ENCODE measurements around the gene SNED1.

The SNED1 gene

GRCh38 chr2:241048149-241048948 is 49.9 kb downstream of the SNED1 start:
- H3K9me3 ChIP-seq (ENCODE audit: control insufficient read depth, low read length): no peaks in the 10 kb centered on the region
- H3K9ac ChIP-seq (ENCODE audit: low read length): no peak overlapping the region
- H3K36me3 ChIP-seq (ENCODE audit: control insufficient read depth, insufficient read depth, low read length): no peaks in the 10 kb centered on the region
- no peak overlapping the region for H3K4me3 ChIP-seq (ENCODE audit: low read length)
- no peaks in the 10 kb centered on the region for H3K27me3 ChIP-seq (ENCODE audit: control insufficient read depth, insufficient read depth, low read length)
- H3K4me1 ChIP-seq (ENCODE audit: control insufficient read depth, insufficient read depth, low read length): no peaks in the 10 kb centered on the region

GRCh38 chr2:241048949-241049343 is 50.5 kb downstream of the SNED1 start:
- Histone ChIP-seq H3K4me1 (ENCODE audit: control insufficient read depth, insufficient read depth, low read length) (no peaks in the 10 kb centered on the region), H3K27me3 (ENCODE audit: control insufficient read depth, insufficient read depth, low read length) (no peaks in the 10 kb centered on the region), H3K4me3 (ENCODE audit: low read length) (no peak overlapping the region), H3K9ac (ENCODE audit: low read length) (no peak overlapping the region), H3K36me3 (ENCODE audit: control insufficient read depth, insufficient read depth, low read length) (no peaks in the 10 kb centered on the region), H3K9me3 (ENCODE audit: control insufficient read depth, low read length) (no peaks in the 10 kb centered on the region)

- Histone ChIP-seq H3K4me1 (ENCODE audit: control insufficient read depth, insufficient read depth, low read length) (no peaks in the 10 kb centered on the region), H3K9ac (ENCODE audit: low read length) (no peak overlapping the region), H3K36me3 (ENCODE audit: control insufficient read depth, insufficient read depth, low read length) (no peaks in the 10 kb centered on the region), H3K4me3 (ENCODE audit: low read length) (no peak overlapping the region), H3K9me3 (ENCODE audit: control insufficient read depth, low read length) (no peaks in the 10 kb centered on the region), H3K27me3 (ENCODE audit: control insufficient read depth, insufficient read depth, low read length) (no peaks in the 10 kb centered on the region)
Measured at GRCh38 chr2:241049739-241050623, 51.6 kb downstream of the SNED1 start.

DNA sequence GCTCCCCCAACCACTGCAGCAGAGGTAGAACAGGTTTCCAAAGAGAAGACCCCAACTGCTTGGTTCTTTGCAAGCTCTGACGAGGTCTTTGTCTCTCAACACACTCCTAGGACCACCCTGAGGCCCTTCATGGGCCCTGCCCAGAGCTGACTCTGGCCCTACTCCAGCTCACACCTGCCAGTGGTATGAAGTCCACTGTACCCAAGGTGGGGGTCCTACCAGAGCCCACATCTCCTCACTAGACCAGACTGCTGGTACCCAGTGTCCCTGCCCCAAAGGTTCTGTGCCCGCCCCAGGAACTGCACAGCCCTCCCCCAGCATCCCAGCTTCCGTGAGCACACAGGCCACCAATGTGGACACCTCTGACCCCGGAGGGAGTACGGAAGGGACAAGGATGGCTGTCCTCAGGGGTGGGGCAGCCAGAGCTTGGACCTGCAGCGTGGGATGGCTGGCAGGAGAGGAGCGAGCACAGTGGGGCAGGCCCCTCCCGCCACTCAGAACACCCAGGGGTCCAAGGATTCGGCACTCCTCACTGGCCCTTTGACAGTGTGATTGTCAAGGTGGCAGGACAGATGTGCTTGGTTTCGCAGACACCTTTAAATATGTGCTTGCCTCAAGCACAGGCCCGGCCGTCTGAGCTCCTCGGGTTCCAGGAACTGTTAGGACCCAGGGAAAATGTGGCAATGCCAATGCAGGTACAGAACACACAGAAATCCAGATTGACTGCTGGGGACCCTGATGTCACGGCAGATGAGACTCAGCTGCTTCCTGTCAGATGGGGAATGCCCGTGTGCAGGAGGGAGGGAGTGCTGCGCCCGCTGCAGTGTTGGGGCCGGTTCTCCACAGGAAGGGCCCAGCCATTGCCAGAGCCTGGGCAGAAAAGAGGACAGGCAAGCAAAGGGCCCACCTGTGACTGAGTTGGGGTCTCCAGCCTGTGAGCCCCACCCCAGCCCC is 52.5 kb downstream of the SNED1 start:
- Histone ChIP-seq H3K36me3 (ENCODE audit: control insufficient read depth, insufficient read depth, low read length) (no peaks in the 10 kb centered on the region), H3K9ac (ENCODE audit: low read length) (no peak overlapping the region)

GRCh38 chr2:241051578-241052487 is 53.4 kb downstream of the SNED1 start:
- no peaks in the 10 kb centered on the region for H3K9me3 ChIP-seq (ENCODE audit: control insufficient read depth, low read length)

More for the DNA sequence above, 52.5 kb downstream of the SNED1 start:
- Histone ChIP-seq H3K4me3 (ENCODE audit: low read length) (no peak overlapping the region), H3K9me3 (ENCODE audit: control insufficient read depth, low read length) (no peaks in the 10 kb centered on the region), H3K4me1 (ENCODE audit: control insufficient read depth, insufficient read depth, low read length) (no peaks in the 10 kb centered on the region), H3K27me3 (ENCODE audit: control insufficient read depth, insufficient read depth, low read length) (no peaks in the 10 kb centered on the region)

GRCh38 chr2:241052677-241053360 is 54.4 kb downstream of the SNED1 start:
- Histone ChIP-seq H3K27me3 (ENCODE audit: control insufficient read depth, insufficient read depth, low read length) (no peaks in the 10 kb centered on the region), H3K36me3 (ENCODE audit: control insufficient read depth, insufficient read depth, low read length) (no peaks in the 10 kb centered on the region), H3K9me3 (ENCODE audit: control insufficient read depth, low read length) (no peaks in the 10 kb centered on the region), H3K4me1 (ENCODE audit: control insufficient read depth, insufficient read depth, low read length) (no peaks in the 10 kb centered on the region), H3K4me3 (ENCODE audit: low read length) (no peak overlapping the region), H3K9ac (ENCODE audit: low read length) (no peak overlapping the region)

More at GRCh38 chr2:241051578-241052487, 53.4 kb downstream of the SNED1 start:
- no peaks in the 10 kb centered on the region for H3K27me3 ChIP-seq (ENCODE audit: control insufficient read depth, insufficient read depth, low read length)
- H3K36me3 ChIP-seq (ENCODE audit: control insufficient read depth, insufficient read depth, low read length): no peaks in the 10 kb centered on the region
- H3K4me1 ChIP-seq (ENCODE audit: control insufficient read depth, insufficient read depth, low read length): no peaks in the 10 kb centered on the region
- no peak overlapping the region for H3K9ac ChIP-seq (ENCODE audit: low read length)
- H3K4me3 ChIP-seq (ENCODE audit: low read length): no peak overlapping the region

DNA sequence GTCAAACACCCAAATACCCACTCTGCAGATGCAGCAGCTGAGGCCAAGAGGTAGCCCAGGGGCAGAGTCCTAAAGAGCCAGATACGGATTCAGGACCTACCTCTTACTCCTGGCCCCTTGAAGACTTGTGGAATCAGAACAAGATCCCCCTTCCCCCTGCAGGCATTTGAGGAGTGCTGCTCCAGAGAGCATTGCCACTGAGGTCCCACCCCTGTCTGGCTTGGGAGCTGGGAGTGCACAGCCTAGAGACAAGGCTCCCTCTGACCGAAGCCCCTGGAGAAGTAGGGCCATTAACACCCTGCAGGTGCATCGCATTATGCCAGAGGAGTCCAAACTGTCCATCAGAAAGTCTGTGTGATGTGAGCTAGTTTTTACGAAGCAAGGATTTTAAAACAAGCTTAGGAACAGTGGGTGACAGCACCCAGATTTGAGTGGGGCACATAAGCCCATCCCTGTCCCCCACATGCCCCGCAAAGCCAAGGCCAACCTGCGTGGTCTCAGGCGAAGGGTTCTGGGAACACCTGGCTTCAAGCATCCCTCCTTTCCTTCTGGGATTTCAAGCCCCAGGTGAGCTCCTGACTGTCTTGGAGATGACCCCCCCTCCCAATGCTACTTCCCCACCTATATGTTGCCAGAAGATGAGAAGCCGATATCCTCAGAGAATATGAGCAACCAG is 55.3 kb downstream of the SNED1 start:
- Histone ChIP-seq H3K27me3 (ENCODE audit: control insufficient read depth, insufficient read depth, low read length) (no peaks in the 10 kb centered on the region), H3K36me3 (ENCODE audit: control insufficient read depth, insufficient read depth, low read length) (no peaks in the 10 kb centered on the region), H3K4me3 (ENCODE audit: low read length) (no peak overlapping the region), H3K9ac (ENCODE audit: low read length) (no peak overlapping the region), H3K9me3 (ENCODE audit: control insufficient read depth, low read length) (no peaks in the 10 kb centered on the region), H3K4me1 (ENCODE audit: control insufficient read depth, insufficient read depth, low read length) (no peaks in the 10 kb centered on the region)

- Histone ChIP-seq H3K27me3 (ENCODE audit: control insufficient read depth, insufficient read depth, low read length) (peaks cover 3% of the 10 kb centered on the region), H3K4me1 (ENCODE audit: control insufficient read depth, insufficient read depth, low read length) (peaks cover 19% of the 10 kb centered on the region), H3K36me3 (ENCODE audit: control insufficient read depth, insufficient read depth, low read length) (no peaks in the 10 kb centered on the region), H3K9ac (ENCODE audit: low read length) (no peak overlapping the region), H3K9me3 (ENCODE audit: control insufficient read depth, low read length) (no peaks in the 10 kb centered on the region), H3K4me3 (ENCODE audit: low read length) (no peak overlapping the region)
Measured at GRCh38 chr2:241061275-241061674, 62.9 kb downstream of the SNED1 start.

DNA sequence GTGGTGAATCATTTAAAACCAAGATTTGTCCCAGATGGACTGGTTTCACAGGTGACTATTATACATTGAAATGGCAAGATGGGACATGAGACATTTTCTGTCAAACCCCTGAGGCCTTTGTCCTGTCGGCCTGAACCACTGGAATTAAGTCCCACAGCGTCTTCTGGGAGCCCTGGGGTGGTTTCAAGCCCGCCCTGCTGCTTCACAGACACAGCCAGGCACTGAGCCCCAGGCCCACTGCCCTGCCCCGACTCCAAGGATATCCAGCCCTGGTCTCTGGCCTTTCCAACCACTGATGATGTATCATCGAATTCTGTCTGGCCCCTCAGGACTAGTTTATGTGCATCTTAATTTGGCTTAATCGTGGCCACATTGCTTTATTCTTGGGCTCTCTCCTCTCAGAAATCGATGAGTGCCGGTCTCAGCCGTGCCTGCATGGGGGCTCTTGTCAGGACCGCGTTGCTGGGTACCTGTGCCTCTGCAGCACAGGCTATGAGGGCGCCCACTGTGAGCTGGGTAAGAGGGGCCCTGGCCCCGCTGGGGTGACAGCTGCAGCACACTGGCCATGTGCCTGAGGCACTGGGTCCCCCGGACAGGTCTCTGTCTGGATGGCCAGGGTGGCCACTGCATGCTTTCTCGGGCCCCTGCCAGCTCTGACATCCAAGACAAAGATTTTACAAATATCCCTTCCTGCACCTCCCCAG is 64.1 kb downstream of the SNED1 start:
- Histone ChIP-seq H3K9ac (ENCODE audit: low read length) (no peak overlapping the region), H3K36me3 (ENCODE audit: control insufficient read depth, insufficient read depth, low read length) (no peaks in the 10 kb centered on the region), H3K9me3 (ENCODE audit: control insufficient read depth, low read length) (no peaks in the 10 kb centered on the region), H3K4me3 (ENCODE audit: low read length) (no peak overlapping the region), H3K4me1 (ENCODE audit: control insufficient read depth, insufficient read depth, low read length) (peaks cover 19% of the 10 kb centered on the region), H3K27me3 (ENCODE audit: control insufficient read depth, insufficient read depth, low read length) (peaks cover 3% of the 10 kb centered on the region)

DNA sequence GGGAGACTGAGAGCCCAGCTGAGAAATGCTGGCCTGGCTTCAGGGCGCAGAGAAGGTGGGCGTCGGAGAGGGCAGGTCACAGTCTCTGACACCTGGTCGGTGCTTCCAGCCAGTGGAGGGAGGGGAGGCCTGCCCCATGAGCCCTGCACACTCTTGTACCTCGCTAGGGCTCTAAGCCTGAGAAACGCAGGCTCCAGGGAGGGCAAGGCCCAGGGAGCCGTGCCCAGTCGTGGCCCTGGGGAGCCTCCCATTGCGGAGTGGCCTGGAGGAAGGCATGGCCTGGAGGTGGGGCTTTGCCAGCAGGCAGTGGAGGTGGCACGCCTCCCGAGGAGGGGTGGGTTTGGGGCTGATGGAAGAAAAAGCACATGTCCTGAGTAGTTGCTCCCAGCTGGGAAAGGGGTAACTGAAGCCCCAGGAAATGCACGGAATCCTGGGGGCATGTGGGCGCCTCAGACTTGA is 64.7 kb downstream of the SNED1 start:
- Histone ChIP-seq H3K9ac (ENCODE audit: low read length) (no peak overlapping the region), H3K36me3 (ENCODE audit: control insufficient read depth, insufficient read depth, low read length) (no peaks in the 10 kb centered on the region), H3K9me3 (ENCODE audit: control insufficient read depth, low read length) (no peaks in the 10 kb centered on the region), H3K27me3 (ENCODE audit: control insufficient read depth, insufficient read depth, low read length) (peaks cover 3% of the 10 kb centered on the region), H3K4me1 (ENCODE audit: control insufficient read depth, insufficient read depth, low read length) (peaks cover 19% of the 10 kb centered on the region), H3K4me3 (ENCODE audit: low read length) (no peak overlapping the region)
